ENCODE measurements around the gene RNF5. TPM values are rescaled to one million over a fixed set of nuclear protein-coding genes. Genes with fewer than 3 reads are reported as not detected.
A peak's percentile ranks its signal among the peaks of the same experiment; 100 is the strongest.

RNF5 gene
- total and polyA plus RNA-seq, 9 of the 15 experiments (the other 6 are each of a cell fraction or from before 2014, with no cell fraction given): 62.2 to 245 (median 129) TPM

- TF ChIP-seq REST (IDR thresholded peaks at IDR 0.05; ENCODE audit: borderline replicate concordance) (peak; percentile 85), REST (CRISPR knock-in tag; IDR thresholded peaks at IDR 0.05; ENCODE audit: low read depth) (0 out of 2 replicates have a peak, but pooled peaks have one; percentile 5), RAD51 (IDR thresholded peaks at IDR 0.05; ENCODE audit: borderline replicate concordance, low read depth) (no peak), HDAC2 (IDR thresholded peaks at IDR 0.05) (peak; percentile 11; the same call in 1 of the 2 replicates), USF1 (CRISPR knock-in tag; IDR thresholded peaks at IDR 0.05) (peak; percentile 6; the same call in 1 of the 2 replicates), MEIS2 (IDR thresholded peaks at IDR 0.05; ENCODE audit: partially characterized antibody) (no peak), KLF16 (IDR thresholded peaks at IDR 0.05) (peak; percentile 55; the same call in 1 of the 2 replicates), ESRRA (IDR thresholded peaks at IDR 0.05; ENCODE audit: borderline replicate concordance, low read depth) (no peak), FOXA3 (CRISPR knock-in tag; conservative IDR thresholded peaks at IDR 0.05 in 1 of 2, IDR thresholded peaks at IDR 0.05 in 1 of 2) (no peak), TBP (optimal IDR thresholded peaks at IDR 0.05; ENCODE audit: low read depth, low read length) (peak; percentile 16), POU5F1 (IDR thresholded peaks at IDR 0.05; ENCODE audit: borderline replicate concordance, low read depth, low read length, partially characterized antibody) (peak; percentile 85), EZH2 (IDR thresholded peaks at IDR 0.05; ENCODE audit: borderline replicate concordance, low read depth, low read length) (no peak), ETV6 (IDR thresholded peaks at IDR 0.05; ENCODE audit: borderline replicate concordance in 1 of 2, low read depth in 2 of 2, low read length in 1 of 2) (0 out of 4 replicates have a peak, but pooled peaks of 1 of the 2 experiments have one; percentile 38), ETV6 (CRISPR knock-in tag; IDR thresholded peaks at IDR 0.05; ENCODE audit: borderline replicate concordance) (no peak), SIN3B (IDR thresholded peaks at IDR 0.05; ENCODE audit: low read depth) (0 out of 2 replicates have a peak, but pooled peaks have one; percentile 23)
- TF ChIP-seq, protein P1, sequence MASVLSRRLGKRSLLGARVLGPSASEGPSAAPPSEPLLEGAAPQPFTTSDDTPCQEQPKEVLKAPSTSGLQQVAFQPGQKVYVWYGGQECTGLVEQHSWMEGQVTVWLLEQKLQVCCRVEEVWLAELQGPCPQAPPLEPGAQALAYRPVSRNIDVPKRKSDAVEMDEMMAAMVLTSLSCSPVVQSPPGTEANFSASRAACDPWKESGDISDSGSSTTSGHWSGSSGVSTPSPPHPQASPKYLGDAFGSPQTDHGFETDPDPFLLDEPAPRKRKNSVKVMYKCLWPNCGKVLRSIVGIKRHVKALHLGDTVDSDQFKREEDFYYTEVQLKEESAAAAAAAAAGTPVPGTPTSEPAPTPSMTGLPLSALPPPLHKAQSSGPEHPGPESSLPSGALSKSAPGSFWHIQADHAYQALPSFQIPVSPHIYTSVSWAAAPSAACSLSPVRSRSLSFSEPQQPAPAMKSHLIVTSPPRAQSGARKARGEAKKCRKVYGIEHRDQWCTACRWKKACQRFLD (CRISPR knock-in tag; IDR thresholded peaks at IDR 0.05): 0 out of 2 replicates have a peak, but pooled peaks have one; percentile 45
Measured at GRCh38 chr6:32129297-32130088, 48.7 kb upstream of the RNF5 start (continued).

All from K562 (cell line).